Activated CD4-positive, alpha-beta T cell treated with anti-CD3 and anti-CD28 coated beads for 36 hours (primary cell): ENCODE measurements around the gene IVNS1ABP. TPM values are rescaled to one million over a fixed set of nuclear protein-coding genes. Genes with fewer than 3 reads are reported as not detected.
"Not testable (repeated sequence)": the region's sequence is repeated elsewhere in the genome, so short reads cannot be mapped to it uniquely, and the experiment has no call there.

Source experiments
- ATAC-seq: fragments of 200-7000 bp; cut with Tn5 transposase; one replicate; pipeline ENCODE4 v1.10.0; 2021; ENCODE audit warnings: mild to moderate bottlenecking, moderate library complexity
- CTCF ChIA-PET: fragments of 350-600 bp; sonication (Branson Sonifier 250); formaldehyde crosslinking; loops from one replicate; lab custom pipeline; 2021; ENCODE audit warnings: antibody characterized with exemption; lab: Charles Lee
- POLR2A ChIA-PET: fragments of 350-600 bp; sonication (Branson Sonifier 250); formaldehyde crosslinking; loops from one replicate; lab custom pipeline; 2021; ENCODE audit warnings: antibody characterized with exemption, inconsistent platforms; lab: Charles Lee
- DNase-seq: peaks from one replicate; pipeline ENCODE4 v3.0.0-alpha.2; 2020
- H3K27ac Mint-ChIP-seq: one replicate; pipeline ENCODE4 v1.8.0; 2021; ENCODE audit warnings: mixed read lengths
- H3K27me3 Mint-ChIP-seq: one replicate; pipeline ENCODE4 v1.8.0; 2021; ENCODE audit warnings: mixed read lengths
- H3K36me3 Mint-ChIP-seq: one replicate; pipeline ENCODE4 v1.8.0; 2021; ENCODE audit warnings: low read depth, mixed read lengths
- H3K4me1 Mint-ChIP-seq: one replicate; pipeline ENCODE4 v1.8.0; 2021; ENCODE audit warnings: mixed read lengths
- H3K4me3 Mint-ChIP-seq: one replicate; pipeline ENCODE4 v1.8.0; 2021; ENCODE audit warnings: mild to moderate bottlenecking, moderate library complexity, mixed read lengths
- H3K9me3 Mint-ChIP-seq: one replicate; pipeline ENCODE4 v1.8.0; 2021; ENCODE audit warnings: low read depth, mixed read lengths
- intact Hi-C, 2 experiments: fragments of 100-400 bp; cut with DNase I in 1 of 2; cut with micrococcal nuclease in 1 of 2; formaldehyde crosslinking; loops; one replicate each; pipeline versions ENCODE4 v1.14.2 to v1.15.1; 2022 to 2024; cut with DNase I, micrococcal nuclease
- total RNA-seq, 2 experiments: library from RNA; stranded (reverse); gene quantifications; one replicate each; pipeline ENCODE4 v1.2.3, GENCODE V29; 2021

IVNS1ABP gene
- total RNA-seq, 2 experiments from 2014 or later: 116 to 129 TPM

GRCh38 chr1:185257116-185257949, 59.7 kb downstream of the IVNS1ABP start:
- POLR2A ChIA-PET, H3K4me3 Mint-ChIP-seq, H3K36me3 Mint-ChIP-seq, intact Hi-C loops, H3K27me3 Mint-ChIP-seq, H3K9me3 Mint-ChIP-seq, ATAC-seq, DNase-seq, CTCF ChIA-PET: not testable (repeated sequence)
- peaks cover 11% of the 10 kb centered on the region for H3K4me1 Mint-ChIP-seq
- H3K27ac Mint-ChIP-seq: peak overlapping the region; percentile 25

- H3K27me3 Mint-ChIP-seq, H3K4me3 Mint-ChIP-seq, H3K27ac Mint-ChIP-seq, intact Hi-C loops, CTCF ChIA-PET, DNase-seq, POLR2A ChIA-PET, H3K9me3 Mint-ChIP-seq, ATAC-seq, H3K36me3 Mint-ChIP-seq: not testable (repeated sequence)
- peaks cover 11% of the 10 kb centered on the region for H3K4me1 Mint-ChIP-seq
Observed at GRCh38 chr1:185255595-185255994, 61.4 kb downstream of the IVNS1ABP start.

- H3K27me3 Mint-ChIP-seq, H3K4me3 Mint-ChIP-seq, H3K27ac Mint-ChIP-seq, H3K36me3 Mint-ChIP-seq, POLR2A ChIA-PET, intact Hi-C loops, H3K9me3 Mint-ChIP-seq, H3K4me1 Mint-ChIP-seq, CTCF ChIA-PET, DNase-seq, ATAC-seq: not testable (repeated sequence)
Observed at GRCh38 chr1:185252404-185252803, 64.6 kb downstream of the IVNS1ABP start.

DNA sequence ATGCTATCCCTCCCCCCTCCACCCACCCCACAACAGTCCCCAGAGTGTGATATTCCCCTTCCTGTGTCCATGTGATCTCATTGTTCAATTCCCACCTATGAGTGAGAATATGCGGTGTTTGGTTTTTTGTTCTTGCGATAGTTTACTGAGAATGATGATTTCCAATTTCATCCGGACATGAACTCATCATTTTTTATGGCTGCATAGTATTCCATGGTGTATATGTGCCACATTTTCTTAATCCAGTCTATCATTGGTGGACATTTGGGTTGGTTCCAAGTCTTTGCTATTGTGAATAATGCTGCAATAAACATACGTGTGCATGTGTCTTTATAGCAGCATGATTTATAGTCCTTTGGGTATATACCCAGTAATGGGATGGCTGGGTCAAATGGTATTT, 65.1 kb downstream of the IVNS1ABP start:
- CTCF ChIA-PET: not testable (repeated sequence)

DNA sequence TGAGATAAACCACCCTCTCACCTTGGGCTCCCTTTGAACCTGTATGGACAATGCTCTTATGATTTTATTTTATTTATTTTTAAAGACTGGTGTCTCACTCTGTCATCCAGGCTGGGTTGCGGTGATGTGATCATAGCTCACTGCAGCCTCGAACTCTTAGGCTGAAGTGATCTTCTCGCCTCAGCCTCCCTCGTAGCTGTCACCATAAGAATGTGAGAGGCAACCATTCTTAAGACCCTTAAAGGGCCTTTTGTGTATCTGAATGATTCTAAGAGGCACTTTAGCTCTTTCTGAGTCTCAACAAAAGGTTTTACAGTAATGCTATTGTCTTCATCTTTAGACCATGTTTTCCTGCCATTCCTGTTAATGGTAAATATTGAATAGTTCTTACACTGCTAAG, 67.0 kb downstream of the IVNS1ABP start:
- DNase-seq (no peak), ATAC-seq (no peak)
- POLR2A ChIA-PET: no interaction called here
- H3K4me1 Mint-ChIP-seq: peaks cover 3% of the 10 kb centered on the region
- no peaks in the 10 kb centered on the region for H3K27me3 Mint-ChIP-seq
- intact Hi-C loops: no loop called here
- H3K4me3 Mint-ChIP-seq: no peak overlapping the region
- no peak overlapping the region for H3K27ac Mint-ChIP-seq
- CTCF ChIA-PET: interaction anchor here (0.8 to 1.7 kb wide), 4 partner anchors 10 to 346 kb away, joined by 3 to 6 read pairs (median 4); no protein-coding TSS in a partner anchor
- peaks cover 1% of the 10 kb centered on the region for H3K9me3 Mint-ChIP-seq
- H3K36me3 Mint-ChIP-seq: peaks cover 1% of the 10 kb centered on the region

More for the DNA sequence above, 65.1 kb downstream of the IVNS1ABP start:
- POLR2A ChIA-PET, H3K36me3 Mint-ChIP-seq, H3K9me3 Mint-ChIP-seq, H3K27me3 Mint-ChIP-seq, H3K4me1 Mint-ChIP-seq, DNase-seq, H3K27ac Mint-ChIP-seq, H3K4me3 Mint-ChIP-seq, ATAC-seq, intact Hi-C loops: not testable (repeated sequence)

GRCh38 chr1:185249563-185249962, 67.5 kb downstream of the IVNS1ABP start:
- intact Hi-C loops: no loop called here

More at GRCh38 chr1:185249563-185249962, 67.5 kb downstream of the IVNS1ABP start:
- Mint-ChIP-seq H3K27me3 (no peaks in the 10 kb centered on the region), H3K9me3 (no peaks in the 10 kb centered on the region), H3K4me3 (no peak overlapping the region), H3K36me3 (no peaks in the 10 kb centered on the region), H3K27ac (no peak overlapping the region), H3K4me1 (peaks cover 3% of the 10 kb centered on the region)
- POLR2A ChIA-PET: no interaction called here
- no peak for ATAC-seq
- CTCF ChIA-PET: interaction anchor here (0.8 to 1.7 kb wide), 3 partner anchors 9 to 16 kb away, joined by 3 to 6 read pairs (median 4); no protein-coding TSS in a partner anchor
- no peak for DNase-seq

Other genes starting within 250 kb of the IVNS1ABP start
- 10 to 100 TPM; 33.7 to 38.7 TPM for gene TRMT1L, start 160.3 kb downstream of the IVNS1ABP start, total RNA-seq
- gene SWT1, start 160.1 kb downstream of the IVNS1ABP start, total RNA-seq: 1 to 10 TPM; 3.0 to 3.3 TPM